Stimulated activated CD8-positive, alpha-beta memory T cell treated with anti-CD3 and anti-CD28 coated beads, Interleukin-2, amount 100 ng/mL, for 1 hour (primary cell): Measurements from ENCODE around the gene TNNT2.

ENCODE experiments used
- DNase-seq, 2 donors: peaks; one replicate each; pipeline ENCODE4 v3.0.0-alpha.2; 2020; ENCODE audit warnings: low read depth in 2 of 2

The TNNT2 gene

DNA sequence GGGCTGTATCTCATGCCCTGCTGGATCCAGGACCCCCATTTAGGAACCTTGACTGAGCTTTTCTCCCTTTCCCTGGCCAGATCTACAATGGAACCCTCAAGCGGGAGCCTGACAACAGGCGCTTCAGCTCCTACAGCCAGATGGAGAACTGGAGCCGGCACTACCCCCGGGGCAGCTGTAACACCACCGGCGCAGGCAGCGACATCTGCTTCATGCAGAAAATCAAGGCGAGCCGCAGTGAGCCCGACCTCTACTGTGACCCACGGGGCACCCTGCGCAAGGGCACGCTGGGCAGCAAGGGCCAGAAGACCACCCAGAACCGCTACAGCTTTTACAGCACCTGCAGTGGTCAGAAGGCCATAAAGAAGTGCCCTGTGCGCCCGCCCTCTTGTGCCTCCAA is 64.4 kb downstream of the TNNT2 start:
- no peak for DNase-seq

DNA sequence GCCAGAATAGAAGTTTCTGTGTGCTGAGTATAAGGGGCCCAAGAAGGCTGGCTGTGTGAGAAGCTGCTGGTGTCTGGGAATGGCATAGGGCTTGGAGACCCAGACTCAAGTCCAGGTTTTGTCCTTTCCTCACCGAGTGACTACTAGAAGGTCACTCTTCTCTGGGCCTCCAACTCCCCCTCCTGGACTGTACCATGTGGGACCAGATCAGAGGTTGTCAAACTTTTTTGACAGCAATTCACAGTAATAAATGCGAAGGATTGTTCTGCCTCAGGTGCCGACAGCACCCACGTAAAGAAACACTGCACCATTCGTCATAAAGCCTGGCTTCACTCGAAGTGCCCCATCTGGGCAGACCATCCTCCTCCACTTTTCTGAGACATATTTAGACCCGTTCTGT is 65.2 kb downstream of the TNNT2 start:
- DNase-seq, result no peak

DNA sequence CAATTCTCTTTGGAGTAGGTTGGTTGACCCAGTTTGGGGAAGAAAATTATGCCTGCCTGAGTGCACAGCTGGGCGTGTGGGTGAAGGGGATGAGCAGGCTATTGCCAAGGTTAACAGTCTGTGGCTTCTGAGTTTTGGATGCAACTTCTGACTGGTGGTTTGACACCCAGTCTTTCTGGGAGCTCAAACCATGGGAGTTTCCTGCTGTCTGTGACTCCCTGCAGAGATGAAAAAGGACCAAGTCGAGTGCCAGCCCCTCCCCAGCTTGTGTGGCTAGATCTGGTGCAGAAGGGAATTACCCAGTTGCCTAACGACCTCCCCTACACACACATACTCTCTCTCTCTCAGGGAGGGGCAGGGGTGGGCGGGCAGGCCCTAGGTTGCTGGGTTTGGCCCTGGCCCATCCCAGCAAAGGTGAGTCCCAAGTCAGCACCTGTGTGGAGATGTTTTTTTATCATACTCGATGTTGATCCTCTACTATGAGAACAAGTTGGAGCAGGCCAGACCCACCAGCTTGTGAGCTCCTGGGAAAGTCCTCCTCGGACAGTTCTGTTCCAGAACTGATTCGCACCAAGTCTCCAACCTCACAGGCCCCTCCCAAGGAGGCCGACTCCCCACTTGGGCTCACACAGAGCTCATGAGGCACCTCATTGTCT is 66.0 kb downstream of the TNNT2 start:
- no peak for DNase-seq

DNA sequence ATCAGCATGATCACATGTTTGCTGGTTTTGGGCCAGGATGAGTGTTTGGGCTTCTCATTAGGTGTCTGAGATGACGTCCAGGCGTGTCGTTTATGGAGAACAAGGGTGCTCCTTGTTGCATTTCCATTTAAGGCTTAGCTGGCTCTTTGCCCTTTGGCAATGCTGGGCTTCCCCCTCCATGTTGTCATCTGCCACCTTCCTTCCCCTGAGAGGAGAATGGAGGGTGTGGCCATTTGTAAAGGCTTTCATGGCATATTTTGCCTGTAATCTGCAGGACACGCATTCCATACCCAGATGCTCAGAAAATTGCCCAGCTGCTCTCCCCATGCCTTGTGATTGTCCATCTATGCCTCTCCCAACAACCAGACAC is 66.5 kb downstream of the TNNT2 start:
- DNase-seq, result no peak

DNA sequence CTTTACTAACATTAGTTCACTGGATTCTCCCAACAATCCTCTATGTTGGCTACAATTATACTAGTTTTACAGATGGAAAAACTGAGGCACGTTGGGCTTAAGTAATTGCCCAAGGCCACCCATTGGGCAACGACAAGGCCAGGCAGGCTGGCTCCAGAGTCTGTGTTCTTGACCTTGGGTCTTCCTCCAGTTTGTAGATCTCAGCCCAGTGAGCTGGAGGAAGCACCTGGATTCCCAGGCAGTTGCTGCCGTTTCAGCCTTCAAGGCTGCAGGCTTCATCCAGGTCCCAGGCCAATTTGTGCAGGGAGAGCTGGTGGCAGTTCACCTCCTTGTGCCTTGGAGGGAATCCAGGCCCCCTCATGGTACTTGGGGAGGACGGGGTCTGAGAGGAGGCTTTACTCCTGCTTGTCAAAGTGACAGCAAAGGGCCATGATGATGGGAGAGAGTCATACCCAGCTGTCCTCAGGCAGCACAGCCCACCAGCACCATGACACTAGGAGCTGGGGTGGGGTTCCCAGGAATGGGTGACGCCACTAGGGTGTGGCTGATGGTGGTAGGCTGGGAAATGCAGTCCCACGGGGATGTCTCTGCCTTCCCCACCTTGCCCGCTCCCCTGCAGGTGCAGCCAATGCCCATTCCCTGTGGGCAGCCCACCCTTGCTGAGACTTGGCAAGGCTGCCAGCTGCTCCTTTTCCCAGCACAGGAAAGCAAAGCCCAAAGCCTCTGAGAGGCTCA is 67.1 kb downstream of the TNNT2 start:
- no peak for DNase-seq

DNA sequence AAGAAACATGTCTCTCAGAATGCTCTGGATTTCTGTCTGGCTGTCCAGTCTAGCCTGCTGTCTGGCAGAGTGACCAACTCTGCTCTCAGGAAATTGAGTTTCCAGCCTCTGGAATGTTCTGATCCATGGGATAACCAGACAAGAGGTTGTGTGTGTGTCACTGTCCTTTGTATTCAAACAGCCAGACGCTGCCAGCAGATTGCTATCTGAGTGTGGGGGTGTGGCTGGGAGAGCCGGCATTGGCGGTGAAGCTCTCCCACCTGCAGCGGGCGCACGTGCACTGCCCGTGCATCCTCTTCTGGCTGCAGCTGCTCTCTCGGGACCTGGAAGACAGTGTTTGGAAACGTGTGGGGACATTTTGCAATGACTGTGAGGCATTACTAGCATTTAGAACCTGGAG is 68.1 kb downstream of the TNNT2 start:
- no peak for DNase-seq
